Measurements from ENCODE around the gene ERCC6L2.

DNA sequence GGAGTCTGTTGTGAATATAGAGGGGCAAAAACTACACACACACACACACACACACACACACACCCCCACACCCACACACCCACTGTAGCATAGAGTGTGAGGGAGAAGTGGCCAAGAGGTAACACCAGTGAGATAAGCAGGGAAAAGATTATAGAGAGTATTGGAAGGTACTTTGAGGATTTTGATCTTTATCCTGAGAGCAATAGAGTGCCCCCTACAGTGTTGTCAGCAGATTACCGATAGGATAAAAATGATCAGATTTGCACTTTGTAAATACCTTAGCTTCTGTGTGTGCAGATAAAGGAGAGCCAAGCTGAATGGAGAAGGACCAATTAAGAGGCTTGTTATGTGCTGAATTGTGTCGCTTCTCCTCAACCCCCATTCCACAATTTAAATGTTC is 32.3 kb downstream of the ERCC6L2 start:
- no peak for TF ChIP-seq BHLHE40 (IDR thresholded peaks at IDR 0.05; ENCODE audit: low read depth, low read length)
- no peak for TF ChIP-seq POLR2A (IDR thresholded peaks at IDR 0.05; ENCODE audit: low read depth, low read length)
- TF ChIP-seq, protein P1, sequence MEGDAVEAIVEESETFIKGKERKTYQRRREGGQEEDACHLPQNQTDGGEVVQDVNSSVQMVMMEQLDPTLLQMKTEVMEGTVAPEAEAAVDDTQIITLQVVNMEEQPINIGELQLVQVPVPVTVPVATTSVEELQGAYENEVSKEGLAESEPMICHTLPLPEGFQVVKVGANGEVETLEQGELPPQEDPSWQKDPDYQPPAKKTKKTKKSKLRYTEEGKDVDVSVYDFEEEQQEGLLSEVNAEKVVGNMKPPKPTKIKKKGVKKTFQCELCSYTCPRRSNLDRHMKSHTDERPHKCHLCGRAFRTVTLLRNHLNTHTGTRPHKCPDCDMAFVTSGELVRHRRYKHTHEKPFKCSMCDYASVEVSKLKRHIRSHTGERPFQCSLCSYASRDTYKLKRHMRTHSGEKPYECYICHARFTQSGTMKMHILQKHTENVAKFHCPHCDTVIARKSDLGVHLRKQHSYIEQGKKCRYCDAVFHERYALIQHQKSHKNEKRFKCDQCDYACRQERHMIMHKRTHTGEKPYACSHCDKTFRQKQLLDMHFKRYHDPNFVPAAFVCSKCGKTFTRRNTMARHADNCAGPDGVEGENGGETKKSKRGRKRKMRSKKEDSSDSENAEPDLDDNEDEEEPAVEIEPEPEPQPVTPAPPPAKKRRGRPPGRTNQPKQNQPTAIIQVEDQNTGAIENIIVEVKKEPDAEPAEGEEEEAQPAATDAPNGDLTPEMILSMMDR (conservative IDR thresholded peaks at IDR 0.05; ENCODE audit: low read depth, low read length), result 0 out of 2 replicates have a peak, but pooled peaks have one; percentile 13
- TF ChIP-seq, protein P2, sequence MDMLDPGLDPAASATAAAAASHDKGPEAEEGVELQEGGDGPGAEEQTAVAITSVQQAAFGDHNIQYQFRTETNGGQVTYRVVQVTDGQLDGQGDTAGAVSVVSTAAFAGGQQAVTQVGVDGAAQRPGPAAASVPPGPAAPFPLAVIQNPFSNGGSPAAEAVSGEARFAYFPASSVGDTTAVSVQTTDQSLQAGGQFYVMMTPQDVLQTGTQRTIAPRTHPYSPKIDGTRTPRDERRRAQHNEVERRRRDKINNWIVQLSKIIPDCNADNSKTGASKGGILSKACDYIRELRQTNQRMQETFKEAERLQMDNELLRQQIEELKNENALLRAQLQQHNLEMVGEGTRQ (IDR thresholded peaks at IDR 0.05; ENCODE audit: low read depth, low read length), result no peak
- TF ChIP-seq MXI1 (IDR thresholded peaks at IDR 0.05; ENCODE audit: borderline replicate concordance, low read depth, low read length), result no peak
- TF ChIP-seq RAD21 (IDR thresholded peaks at IDR 0.05; ENCODE audit: low read length), result no peak
- no peak for TF ChIP-seq SMC3 (IDR thresholded peaks at IDR 0.05; ENCODE audit: low read depth, low read length)
- TF ChIP-seq NFE2L2 (IDR thresholded peaks at IDR 0.05; ENCODE audit: low read depth, low read length), result no peak
- TF ChIP-seq CHD1 (IDR thresholded peaks at IDR 0.05; ENCODE audit: low read depth, low read length), result no peak
